GM20000 (cell line): ENCODE data around the gene IL23A.
"Not testable (repeated sequence)": the region's sequence is repeated elsewhere in the genome, so short reads cannot be mapped to it uniquely, and the experiment has no call there.

Experiments used
- DNase-seq: peaks from one replicate; pipeline ENCODE4 v3.0.0; 2012; ENCODE audit warnings: low spot score
- CTCF ChIP-seq: IDR thresholded peaks from 2 replicates; pipeline ENCODE4 v1.5.1; 2012; ENCODE audit warnings: mild to moderate bottlenecking, control low read depth; ENCODE audit errors: extremely low read depth, missing control alignments

Gene IL23A

DNA sequence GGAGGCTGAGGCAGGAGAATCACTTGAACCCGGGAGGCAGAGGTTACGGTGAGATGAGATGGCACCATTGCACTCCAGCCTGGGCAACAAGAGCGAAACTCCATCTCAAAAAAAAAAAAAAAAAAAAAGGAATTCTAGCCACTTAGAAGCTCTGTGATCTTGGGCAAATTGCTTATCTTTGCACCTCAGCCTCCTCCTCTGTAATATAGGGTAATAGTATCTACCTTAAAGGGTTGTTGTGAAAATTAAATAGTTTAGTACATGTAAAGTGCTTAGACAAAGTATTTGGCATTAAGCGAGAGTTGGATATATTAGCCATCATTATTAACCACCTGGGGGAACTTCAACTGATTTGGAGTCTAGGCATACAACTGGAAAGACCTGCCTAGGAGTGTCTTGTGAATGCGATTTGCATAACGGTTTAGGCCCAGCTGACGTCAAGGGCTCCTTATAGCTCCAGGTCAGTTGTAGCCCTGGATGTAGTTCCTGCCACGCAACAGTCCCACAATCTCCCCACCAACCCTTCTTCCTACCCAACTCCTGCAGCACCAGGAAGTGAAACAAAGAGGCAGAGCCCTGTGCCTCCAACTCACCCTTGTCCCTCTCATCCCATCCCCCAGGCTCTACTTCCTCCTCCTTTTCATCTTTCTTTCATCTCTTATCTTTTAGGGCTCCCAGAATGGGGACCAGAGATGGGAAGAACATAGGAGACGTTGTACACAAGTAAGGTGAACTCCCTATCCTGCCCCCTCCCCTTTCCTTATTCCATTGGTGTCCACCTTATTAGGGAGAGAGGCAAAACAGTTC, 2.1 kb upstream of the IL23A start:
- peak; percentile 32 for DNase-seq
- TF ChIP-seq CTCF: no peak

GRCh38 chr12:56337753-56338251, 882 bp upstream of the IL23A start:
- no peak for TF ChIP-seq CTCF
- DNase-seq: no peak

DNA sequence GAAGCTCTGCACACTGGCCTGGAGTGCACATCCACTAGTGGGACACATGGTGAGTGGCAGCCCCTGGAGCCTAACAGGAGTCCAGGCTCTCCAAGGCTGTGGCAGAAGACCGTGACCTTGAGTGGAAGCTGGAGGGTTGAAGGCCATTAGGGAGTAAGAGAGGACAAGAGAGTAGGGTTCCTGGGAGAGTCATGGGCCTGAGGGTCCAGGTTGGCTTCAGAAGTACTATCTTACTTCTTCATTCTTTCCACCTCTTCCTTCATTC, 406 bp downstream of the IL23A start:
- no peak for TF ChIP-seq CTCF
- no peak for DNase-seq

DNA sequence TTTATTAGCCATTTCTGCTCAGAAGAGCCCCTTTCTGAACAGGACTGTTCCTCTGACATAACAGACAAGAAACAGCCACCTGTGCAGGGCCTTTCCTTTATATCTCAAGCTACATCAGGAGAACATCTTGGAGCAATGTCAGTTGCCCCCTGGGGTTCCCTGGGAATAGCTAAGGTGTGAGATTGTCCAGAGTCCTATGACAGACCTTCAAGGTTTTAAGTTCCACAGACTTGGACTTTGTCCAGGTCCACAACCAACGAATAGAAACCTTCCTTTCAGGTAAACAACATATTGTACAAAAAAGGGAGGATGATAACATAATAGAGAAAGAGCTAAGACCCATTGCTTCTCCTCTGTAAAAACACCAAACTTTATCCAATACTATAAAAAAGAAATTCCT, 2.9 kb downstream of the IL23A start:
- no peak for TF ChIP-seq CTCF
- no peak for DNase-seq

DNA sequence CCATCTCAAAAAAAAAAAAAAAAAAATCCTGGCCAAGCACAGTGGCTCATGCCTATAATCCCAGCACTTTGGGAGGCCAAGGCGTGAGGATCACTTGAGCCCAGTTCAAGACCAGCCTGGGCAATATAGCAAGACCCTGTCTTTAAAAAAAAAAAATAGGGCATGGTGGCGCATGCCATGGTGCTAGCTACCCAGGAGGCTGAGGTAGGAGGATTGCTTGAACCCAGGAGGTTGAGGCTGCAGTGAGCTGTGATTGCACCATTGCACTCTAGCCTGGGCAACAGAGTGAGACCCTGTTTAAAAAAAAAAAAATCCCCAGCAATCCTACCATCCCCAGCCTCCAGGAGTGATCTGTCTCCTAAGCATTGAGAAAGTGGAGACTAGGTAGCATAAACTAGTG, 3.6 kb downstream of the IL23A start:
- DNase-seq: not testable (repeated sequence)

GRCh38 chr12:56346675-56347074, 8.0 kb downstream of the IL23A start:
- TF ChIP-seq CTCF: no peak
- no peak for DNase-seq

DNA sequence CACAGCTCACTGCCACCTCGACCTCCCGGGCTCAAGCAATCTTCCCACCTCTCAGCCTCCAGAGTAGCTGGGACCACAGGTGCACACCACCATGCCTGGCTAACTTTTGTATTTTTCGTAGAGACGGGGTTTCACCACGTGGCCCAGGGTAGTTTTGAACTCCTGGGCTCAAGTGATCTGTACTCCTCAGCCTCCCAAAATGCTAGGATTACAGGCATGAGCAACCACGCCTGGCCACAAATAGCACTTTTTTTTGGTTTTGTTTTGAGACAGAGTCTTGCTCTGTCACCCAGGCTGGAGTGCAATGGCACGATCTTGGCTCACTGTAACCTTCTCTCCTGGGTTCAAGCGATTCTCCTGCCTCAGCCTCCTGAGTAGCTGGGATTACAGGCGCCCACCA, 8.6 kb downstream of the IL23A start:
- not testable (repeated sequence) for DNase-seq

- DNase-seq: no peak
- TF ChIP-seq CTCF: no peak
Measured at GRCh38 chr12:56348776-56349175, 10.1 kb downstream of the IL23A start.
